HepG2 (cell line): ENCODE measurements around the gene STX7.

Experiments
- EEA1 ChIP-seq: sonication (generic); formaldehyde crosslinking; IDR thresholded peaks from 2 replicates; pipeline ENCODE4 v1.5.1; 2020; ENCODE audit warnings: mild to moderate bottlenecking, missing genetic modification reagents, borderline replicate concordance
- MTA1 ChIP-seq: sonication (generic); formaldehyde crosslinking; IDR thresholded peaks from 2 replicates; pipeline ENCODE4 v1.4.0; 2020; ENCODE audit warnings: missing genetic modification reagents, mild to moderate bottlenecking, borderline replicate concordance
- ZBTB10 ChIP-seq: sonication (generic); formaldehyde crosslinking; IDR thresholded peaks from 2 replicates; pipeline ENCODE4 v1.4.0; 2020; ENCODE audit warnings: missing genetic modification reagents, borderline replicate concordance
- TF ChIP-seq, protein P1 (sequence below): sonication (generic); formaldehyde crosslinking; IDR thresholded peaks from 2 replicates; pipeline ENCODE4 v1.5.0; 2020; ENCODE audit warnings: mild to moderate bottlenecking, missing genetic modification reagents, moderate library complexity

DNA sequence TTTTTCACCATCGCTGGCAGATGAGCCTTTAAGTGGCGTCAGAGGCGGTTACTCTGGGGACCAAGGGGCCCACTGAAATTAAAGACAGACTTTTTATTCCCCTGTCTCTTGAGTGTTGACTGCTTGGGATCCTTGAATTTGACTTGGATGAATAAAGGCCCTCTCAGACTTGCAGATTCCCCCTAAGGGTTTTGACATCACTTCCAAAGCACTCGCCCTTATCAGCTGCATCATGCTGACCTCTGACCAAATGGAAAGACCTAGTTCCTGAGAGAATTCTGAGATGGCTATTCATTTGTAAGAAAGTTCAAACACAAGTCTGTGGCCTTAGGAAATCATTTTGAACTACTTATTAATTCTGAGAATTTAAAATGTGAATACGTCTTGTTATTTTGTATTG, 98.2 kb downstream of the STX7 start:
- TF ChIP-seq, protein P1, sequence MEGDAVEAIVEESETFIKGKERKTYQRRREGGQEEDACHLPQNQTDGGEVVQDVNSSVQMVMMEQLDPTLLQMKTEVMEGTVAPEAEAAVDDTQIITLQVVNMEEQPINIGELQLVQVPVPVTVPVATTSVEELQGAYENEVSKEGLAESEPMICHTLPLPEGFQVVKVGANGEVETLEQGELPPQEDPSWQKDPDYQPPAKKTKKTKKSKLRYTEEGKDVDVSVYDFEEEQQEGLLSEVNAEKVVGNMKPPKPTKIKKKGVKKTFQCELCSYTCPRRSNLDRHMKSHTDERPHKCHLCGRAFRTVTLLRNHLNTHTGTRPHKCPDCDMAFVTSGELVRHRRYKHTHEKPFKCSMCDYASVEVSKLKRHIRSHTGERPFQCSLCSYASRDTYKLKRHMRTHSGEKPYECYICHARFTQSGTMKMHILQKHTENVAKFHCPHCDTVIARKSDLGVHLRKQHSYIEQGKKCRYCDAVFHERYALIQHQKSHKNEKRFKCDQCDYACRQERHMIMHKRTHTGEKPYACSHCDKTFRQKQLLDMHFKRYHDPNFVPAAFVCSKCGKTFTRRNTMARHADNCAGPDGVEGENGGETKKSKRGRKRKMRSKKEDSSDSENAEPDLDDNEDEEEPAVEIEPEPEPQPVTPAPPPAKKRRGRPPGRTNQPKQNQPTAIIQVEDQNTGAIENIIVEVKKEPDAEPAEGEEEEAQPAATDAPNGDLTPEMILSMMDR (CRISPR knock-in tag) = no peak
- no peak for TF ChIP-seq EEA1 (CRISPR knock-in tag)
- no peak for TF ChIP-seq MTA1
- TF ChIP-seq ZBTB10 = no peak
